Brain microvascular endothelial cell (primary cell): Measurements from ENCODE around the gene OSBP2.

ENCODE experiments used
- DNase-seq: peaks from one replicate; pipeline ENCODE4 v3.0.0-alpha.2; 2020
- H3K27ac ChIP-seq: fragments of 250-450 bp; sonication (Bioruptor Pico); 2 replicates; pipeline ENCODE4 v1.5.1; 2020; ENCODE audit warnings: mild to moderate bottlenecking, moderate library complexity
- H3K27me3 ChIP-seq: fragments of 250-450 bp; sonication (Bioruptor Pico); replicated peaks from 2 replicates; pipeline ENCODE4 v1.5.1; 2020; ENCODE audit warnings: mild to moderate bottlenecking
- H3K36me3 ChIP-seq: fragments of 250-450 bp; sonication (Bioruptor Pico); replicated peaks from 2 replicates; pipeline ENCODE4 v1.5.1; 2020; ENCODE audit warnings: mild to moderate bottlenecking
- H3K4me3 ChIP-seq: 2 replicates; pipeline ENCODE4 v1.5.1; 2011; ENCODE audit warnings: low read depth, mild to moderate bottlenecking, control low read depth, low read length, moderate library complexity
- in situ Hi-C: cut with HindIII; loops from 2 replicates; pipeline ENCODE4 v1.10.0; 2017; ENCODE audit warnings: low sequenced_read_pairs, low pct_ligation_motif_present
- TF ChIP-seq, protein P1 (sequence below): IDR thresholded peaks from 2 replicates; pipeline ENCODE4 v1.5.1; 2011; ENCODE audit warnings: low read depth, mild to moderate bottlenecking, moderate library complexity, low read length, control low read depth, inconsistent platforms; ENCODE audit errors: missing control alignments

The OSBP2 gene

DNA sequence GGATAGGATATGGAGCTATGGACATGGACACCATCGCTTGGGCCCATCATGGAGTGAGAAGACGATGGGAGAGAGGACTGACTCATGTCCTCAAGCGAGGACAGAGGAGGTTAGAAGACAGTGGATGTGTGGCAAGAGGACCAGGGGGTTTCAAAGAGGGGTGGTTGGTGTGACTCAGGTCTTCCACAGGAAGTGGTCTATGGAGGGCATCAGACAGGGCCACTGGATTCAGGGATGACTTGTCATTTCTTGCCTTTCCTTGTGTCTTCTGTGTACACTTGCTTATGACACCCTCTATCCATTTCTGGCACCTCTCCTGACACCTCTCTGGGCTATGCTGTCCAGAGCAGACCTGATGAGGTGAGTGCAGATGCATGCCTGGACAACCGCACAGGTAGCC, 115.4 kb downstream of the OSBP2 start:
- in situ Hi-C loops: no loop called here
- Histone ChIP-seq H3K4me3 (no peak overlapping the region), H3K27ac (no peak overlapping the region), H3K36me3 (no peaks in the 10 kb centered on the region), H3K27me3 (no peaks in the 10 kb centered on the region)
- no peak for DNase-seq
- TF ChIP-seq, protein P1, sequence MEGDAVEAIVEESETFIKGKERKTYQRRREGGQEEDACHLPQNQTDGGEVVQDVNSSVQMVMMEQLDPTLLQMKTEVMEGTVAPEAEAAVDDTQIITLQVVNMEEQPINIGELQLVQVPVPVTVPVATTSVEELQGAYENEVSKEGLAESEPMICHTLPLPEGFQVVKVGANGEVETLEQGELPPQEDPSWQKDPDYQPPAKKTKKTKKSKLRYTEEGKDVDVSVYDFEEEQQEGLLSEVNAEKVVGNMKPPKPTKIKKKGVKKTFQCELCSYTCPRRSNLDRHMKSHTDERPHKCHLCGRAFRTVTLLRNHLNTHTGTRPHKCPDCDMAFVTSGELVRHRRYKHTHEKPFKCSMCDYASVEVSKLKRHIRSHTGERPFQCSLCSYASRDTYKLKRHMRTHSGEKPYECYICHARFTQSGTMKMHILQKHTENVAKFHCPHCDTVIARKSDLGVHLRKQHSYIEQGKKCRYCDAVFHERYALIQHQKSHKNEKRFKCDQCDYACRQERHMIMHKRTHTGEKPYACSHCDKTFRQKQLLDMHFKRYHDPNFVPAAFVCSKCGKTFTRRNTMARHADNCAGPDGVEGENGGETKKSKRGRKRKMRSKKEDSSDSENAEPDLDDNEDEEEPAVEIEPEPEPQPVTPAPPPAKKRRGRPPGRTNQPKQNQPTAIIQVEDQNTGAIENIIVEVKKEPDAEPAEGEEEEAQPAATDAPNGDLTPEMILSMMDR: no peak

- H3K27me3 ChIP-seq: no peaks in the 10 kb centered on the region
- no peak overlapping the region for H3K4me3 ChIP-seq
- H3K36me3 ChIP-seq: no peaks in the 10 kb centered on the region
- TF ChIP-seq, protein P1: no peak
- no peak overlapping the region for H3K27ac ChIP-seq
- in situ Hi-C loops: no loop called here
- DNase-seq: no peak
These were observed 119.3 kb downstream of the OSBP2 start for GRCh38 chr22:30813936-30814335.

GRCh38 chr22:30816413-30816812, 121.7 kb downstream of the OSBP2 start:
- no peak for DNase-seq
- H3K4me3 ChIP-seq: no peak overlapping the region
- TF ChIP-seq, protein P1: peak; percentile 5
- no peaks in the 10 kb centered on the region for H3K36me3 ChIP-seq
- H3K27ac ChIP-seq: no peak overlapping the region
- no peaks in the 10 kb centered on the region for H3K27me3 ChIP-seq
- in situ Hi-C loops: no loop called here

DNA sequence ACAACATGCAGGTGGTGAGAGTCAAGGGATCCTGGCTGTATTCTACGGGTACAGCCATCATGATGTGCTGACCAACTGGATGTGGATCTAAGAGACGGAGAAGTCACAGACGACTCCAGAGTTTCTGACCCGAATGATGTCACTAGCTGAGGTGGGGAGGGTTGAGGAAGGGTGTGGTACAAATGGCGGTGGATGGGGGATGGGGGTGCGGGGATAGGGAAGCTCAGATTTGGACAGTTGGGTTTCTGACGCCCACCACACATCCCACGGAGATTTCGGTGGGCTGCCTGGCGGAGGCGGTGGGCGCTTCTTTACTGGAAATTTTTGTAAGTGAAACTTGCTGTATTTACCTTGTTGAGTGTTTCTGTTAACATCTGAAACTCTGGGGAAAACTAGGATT, 126.7 kb downstream of the OSBP2 start:
- no peak for DNase-seq
- Histone ChIP-seq H3K36me3 (no peaks in the 10 kb centered on the region), H3K4me3 (no peak overlapping the region), H3K27me3 (peaks cover 9% of the 10 kb centered on the region), H3K27ac (no peak overlapping the region)
- in situ Hi-C loops: no loop called here
- TF ChIP-seq, protein P1: no peak

DNA sequence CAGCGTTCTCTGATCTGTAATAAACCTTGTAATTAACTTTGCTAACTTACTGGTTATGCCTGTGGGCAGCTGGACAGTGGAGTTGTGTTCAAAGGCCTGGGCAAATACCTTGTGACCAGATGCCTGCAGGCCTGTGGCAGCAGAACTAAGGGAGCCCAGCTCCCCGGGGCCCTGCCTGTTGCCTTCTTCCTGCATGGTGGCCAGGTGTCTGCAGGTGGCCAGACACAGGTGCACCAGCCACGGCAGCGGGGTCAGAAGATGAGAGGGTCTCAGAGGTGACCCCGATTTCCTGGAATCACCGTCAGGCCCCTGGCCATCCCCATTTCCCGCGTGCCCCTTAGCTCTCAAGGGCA, 127.2 kb downstream of the OSBP2 start:
- TF ChIP-seq, protein P1: no peak
- Histone ChIP-seq H3K36me3 (no peaks in the 10 kb centered on the region), H3K27ac (no peak overlapping the region), H3K27me3 (peaks cover 9% of the 10 kb centered on the region), H3K4me3 (peak overlapping the region; percentile 46)
- no peak for DNase-seq
- in situ Hi-C loops: no loop called here

DNA sequence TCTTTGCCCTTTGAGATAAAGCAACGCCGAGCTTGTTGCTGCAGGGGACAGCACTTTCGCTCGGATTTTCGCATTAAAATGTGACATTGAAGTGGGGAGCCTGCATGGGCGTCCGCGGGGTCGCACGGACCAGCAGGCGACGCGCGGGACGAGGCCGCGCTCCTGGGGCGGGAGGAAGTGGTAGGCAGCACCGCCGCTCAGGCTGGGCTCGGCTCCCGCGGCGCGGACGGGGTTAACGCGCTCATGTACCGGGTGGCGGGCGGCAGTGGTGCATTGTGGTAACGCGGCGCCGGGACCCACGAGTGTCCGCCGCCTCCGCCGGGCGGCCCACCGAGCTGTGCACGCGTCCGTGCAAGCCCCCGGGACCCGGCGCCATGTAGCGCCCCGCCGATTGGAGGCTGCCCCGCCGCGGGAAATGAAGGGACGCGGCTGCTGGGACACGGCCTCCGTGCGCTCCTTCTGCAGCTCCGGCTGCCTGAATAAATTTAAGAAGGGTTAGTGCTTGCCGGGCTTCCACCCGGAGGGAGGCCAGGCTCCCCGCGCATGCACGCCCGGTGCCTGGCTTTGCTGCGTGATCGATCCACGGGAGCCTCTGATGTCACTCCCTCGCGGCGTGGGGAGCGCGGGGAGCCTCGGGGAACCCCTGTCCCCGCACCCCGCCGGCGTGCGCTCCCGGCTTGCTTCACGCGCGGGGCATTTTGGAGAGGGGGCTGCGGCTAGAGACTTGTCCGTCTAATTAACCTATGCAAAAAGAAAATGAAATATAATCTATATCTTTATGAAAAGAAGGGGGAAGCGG, 127.7 kb downstream of the OSBP2 start:
- Histone ChIP-seq H3K27ac (no peak overlapping the region), H3K27me3 (peaks cover 9% of the 10 kb centered on the region), H3K36me3 (no peaks in the 10 kb centered on the region), H3K4me3 (peak overlapping the region; percentile 46)
- in situ Hi-C loops: no loop called here
- no peak for DNase-seq
- TF ChIP-seq, protein P1: no peak
